IMR-90 (cell line): Measurements from ENCODE around the gene HIF1AN. TPM values are rescaled to one million over a fixed set of nuclear protein-coding genes. Genes with fewer than 3 reads are reported as not detected.

ENCODE experiments used
- ATAC-seq: fragments of 200-7000 bp; cut with Tn5 transposase; 2 replicates; pipeline ENCODE4 v1.9.1; 2020; ENCODE audit warnings: low read depth, mild to moderate bottlenecking, moderate library complexity
- BruUV-seq: library from RNA; stranded (reverse); fragments of 400-500 nt; replicated peaks from 2 replicates; lab custom pipeline; 2021; lab: Mats Ljungman, UMichigan
- CTCF ChIA-PET: fragments of 300-600 bp; formaldehyde crosslinking; extraction: SDS; loops from one replicate; lab custom pipeline; 2021; ENCODE audit warnings: antibody characterized with exemption; lab: Yijun Ruan, JAX
- POLR2A ChIA-PET: fragments of 300-600 bp; sonication (Branson Sonifier 250); formaldehyde crosslinking; loops from one replicate; lab custom pipeline; 2022; ENCODE audit warnings: antibody characterized with exemption; ENCODE audit not compliant: unreplicated experiment; lab: Charles Lee
- DNase-seq: peaks from one replicate; pipeline ENCODE4 v3.0.0; 2013
- H2AFZ ChIP-seq: replicated peaks from 2 replicates; pipeline ENCODE3; 2013; ENCODE audit warnings: low read length, mild to moderate bottlenecking; ENCODE audit not compliant: poor library complexity
- H2AK5ac ChIP-seq: 2 replicates; pipeline ENCODE4 v1.6.1; 2013; ENCODE audit warnings: low read depth, low read length, inconsistent platforms
- H2AK9ac ChIP-seq: replicated peaks from 2 replicates; pipeline ENCODE3; 2013; ENCODE audit warnings: mild to moderate bottlenecking, low read depth, low read length, moderate library complexity; ENCODE audit not compliant: poor library complexity
- H2BK120ac ChIP-seq: 2 replicates; pipeline ENCODE4 v1.6.1; 2013; ENCODE audit warnings: low read depth, low read length, inconsistent platforms
- H2BK15ac ChIP-seq: 3 replicates; pipeline ENCODE4 v1.6.1; 2013; ENCODE audit warnings: low read depth, low read length, inconsistent platforms
- H2BK20ac ChIP-seq: 2 replicates; pipeline ENCODE4 v1.6.1; 2013; ENCODE audit warnings: low read depth, mild to moderate bottlenecking, inconsistent platforms, low read length, moderate library complexity
- H2BK5ac ChIP-seq: 2 replicates; pipeline ENCODE4 v1.6.1; 2013; ENCODE audit warnings: mild to moderate bottlenecking, low read depth, low read length, inconsistent platforms; ENCODE audit not compliant: poor library complexity, severe bottlenecking
- H3K14ac ChIP-seq: replicated peaks from 2 replicates; pipeline ENCODE4 v1.6.1; 2013; ENCODE audit warnings: low read depth, low read length, inconsistent platforms
- H3K18ac ChIP-seq: 2 replicates; pipeline ENCODE4 v1.6.1; 2013; ENCODE audit warnings: low read depth, low read length, control low read depth
- H3K23ac ChIP-seq: 2 replicates; pipeline ENCODE4 v1.6.1; 2013; ENCODE audit warnings: low read depth, low read length, inconsistent platforms
- H3K27ac ChIP-seq: 2 replicates; pipeline ENCODE4 v1.5.1; 2013; ENCODE audit warnings: mild to moderate bottlenecking, control low read depth, low read length; ENCODE audit not compliant: insufficient read depth
- H3K27me3 ChIP-seq: 2 replicates; pipeline ENCODE4 v1.6.1; 2013; ENCODE audit warnings: low read length; ENCODE audit not compliant: control insufficient read depth, insufficient read depth
- H3K36me3 ChIP-seq: 2 replicates; pipeline ENCODE4 v1.6.1; 2013; ENCODE audit warnings: low read length, mixed read lengths; ENCODE audit not compliant: control insufficient read depth, insufficient read depth
- H3K4ac ChIP-seq: 2 replicates; pipeline ENCODE4 v1.6.1; 2013; ENCODE audit warnings: low read depth, low read length, inconsistent platforms
- H3K4me1 ChIP-seq: 2 replicates; pipeline ENCODE4 v1.6.1; 2013; ENCODE audit warnings: low read length, mixed read lengths; ENCODE audit not compliant: control insufficient read depth, insufficient read depth
- H3K4me2 ChIP-seq: 2 replicates; pipeline ENCODE4 v1.6.1; 2013; ENCODE audit warnings: low read depth, mild to moderate bottlenecking, control low read depth, low read length, moderate library complexity
- H3K4me3 ChIP-seq: 2 replicates; pipeline ENCODE4 v1.5.1; 2013; ENCODE audit warnings: low read depth, mild to moderate bottlenecking, control low read depth, low read length, moderate library complexity; ENCODE audit not compliant: insufficient read depth
- H3K56ac ChIP-seq: 2 replicates; pipeline ENCODE4 v1.6.1; 2013; ENCODE audit warnings: low read length, inconsistent platforms; ENCODE audit not compliant: insufficient read depth; ENCODE audit errors: extremely low read depth
- H3K79me1 ChIP-seq, 2 experiments: 2 replicates each; pipeline ENCODE4 v1.6.1; 2013; ENCODE audit warnings: low read length in 2 of 2, inconsistent platforms in 1 of 2, low read depth in 1 of 2
- H3K9ac ChIP-seq: 2 replicates; pipeline ENCODE4 v1.6.1; 2013; ENCODE audit warnings: low read depth, low read length, control low read depth
- H3K9me1 ChIP-seq: 2 replicates; pipeline ENCODE4 v1.6.1; 2013; ENCODE audit warnings: low read length, inconsistent platforms; ENCODE audit not compliant: insufficient read depth
- H3K9me3 ChIP-seq: 2 replicates; pipeline ENCODE4 v1.6.1; 2013; ENCODE audit warnings: low read length; ENCODE audit not compliant: control insufficient read depth, insufficient read depth
- H4K20me1 ChIP-seq: 2 replicates; pipeline ENCODE4 v1.6.1; 2013; ENCODE audit warnings: low read length, inconsistent platforms; ENCODE audit not compliant: insufficient read depth
- H4K5ac ChIP-seq: 2 replicates; pipeline ENCODE4 v1.6.1; 2013; ENCODE audit warnings: mild to moderate bottlenecking, low read depth, low read length, control low read depth
- H4K8ac ChIP-seq, 2 experiments: 2 replicates each; pipeline ENCODE4 v1.6.1; 2013; ENCODE audit warnings: low read depth in 2 of 2, low read length in 2 of 2, control low read depth in 1 of 2, inconsistent platforms in 1 of 2
- H4K91ac ChIP-seq: 2 replicates; pipeline ENCODE4 v1.6.1; 2013; ENCODE audit warnings: low read depth, low read length, inconsistent platforms; ENCODE audit not compliant: insufficient read depth
- BHLHE40 ChIP-seq: fragments of 150-350 bp; IDR thresholded peaks from 2 replicates; pipeline ENCODE4 v1.6.1; 2016; ENCODE audit warnings: mild to moderate bottlenecking, low read depth, low read length
- CEBPB ChIP-seq: IDR thresholded peaks from 2 replicates; pipeline ENCODE4 v1.6.1; 2012; ENCODE audit warnings: low read depth, low read length, improper control_type of control experiment
- CHD1 ChIP-seq: IDR thresholded peaks from 2 replicates; pipeline ENCODE4 v1.6.1; 2012; ENCODE audit warnings: low read depth, low read length, improper control_type of control experiment
- CTCF ChIP-seq: conservative IDR thresholded peaks from 2 replicates; pipeline ENCODE4 v1.5.1; 2012; ENCODE audit warnings: mild to moderate bottlenecking, low read depth, low read length, improper control_type of control experiment
- FOS ChIP-seq: fragments of 150-350 bp; IDR thresholded peaks from 2 replicates; pipeline ENCODE4 v1.6.1; 2016; ENCODE audit warnings: low read depth, low read length
- NFE2L2 ChIP-seq: fragments of 150-350 bp; IDR thresholded peaks from 2 replicates; pipeline ENCODE4 v1.6.1; 2016; ENCODE audit warnings: low read depth, mild to moderate bottlenecking, low read length
- RFX5 ChIP-seq: IDR thresholded peaks from 2 replicates; pipeline ENCODE4 v1.8.0; 2012; ENCODE audit warnings: low read depth, mild to moderate bottlenecking, low read length, moderate library complexity
- WGBS, 2 experiments: methylation state at CpG; one replicate each; pipeline versions ENCODE4 v1.1.5 to v1.1.7; 2013; ENCODE audit warnings: missing lambda C conversion rate in 2 of 2; ENCODE audit not compliant: insufficient read length in 1 of 2; ENCODE audit errors: extremely low coverage in 2 of 2; 5-methylcytosine and 5-hydroxymethylcytosine counted together
- dilution Hi-C: fragments of 300-500 bp; cut with HindIII; formaldehyde crosslinking; loops from one replicate; pipeline ENCODE4 v1.14.3; 2018; ENCODE audit warnings: low sequenced_read_pairs; ENCODE audit not compliant: unreplicated experiment
- in situ Hi-C: fragments of 300-500 bp; cut with MboI; formaldehyde crosslinking; loops from 3 replicates; pipeline ENCODE4 v1.14.3; 2019; ENCODE audit warnings: low sequenced_read_pairs, inconsistent platforms, mixed read lengths
- intact Hi-C: fragments of 100-400 bp; cut with micrococcal nuclease; formaldehyde crosslinking; loops from 2 replicates; pipeline ENCODE4 v1.10.0; 2022
- polyA plus RNA-seq, 3 experiments: library from polyadenylated mRNA; depleted of rRNA; stranded (reverse); fragments of >200 nt; gene quantifications; 2 replicates each; pipeline ENCODE4 v1.2.3, GENCODE V29; 2012; ENCODE audit warnings: low replicate concordance in 1 of 3
- total RNA-seq: library from RNA; depleted of rRNA; stranded (reverse); fragments of >200 nt; gene quantifications from 2 replicates; pipeline ENCODE4 v1.2.3, GENCODE V29; 2012

HIF1AN gene
- total and polyA plus RNA-seq, 2 of the 4 experiments (the other 2 are of a cell fraction): 10.2 to 10.3 TPM

- Histone ChIP-seq H3K4me3 (no peak overlapping the region), H2AFZ (no peak overlapping the region), H3K4ac (no peak overlapping the region), H3K4me1 (no peaks in the 10 kb centered on the region; the same call in 1 of the 2 replicates), H3K56ac (no peak overlapping the region), H3K9ac (no peak overlapping the region), H3K14ac (no peak overlapping the region), H2BK20ac (no peak overlapping the region), H2BK120ac (no peak overlapping the region), H3K9me1 (peaks cover 3% of the 10 kb centered on the region; the same call in 1 of the 2 replicates), H2AK9ac (no peak overlapping the region), H2BK5ac (no peak overlapping the region), H3K9me3 (no peaks in the 10 kb centered on the region), H3K18ac (no peak overlapping the region), H3K23ac (no peak overlapping the region), H4K91ac (no peak overlapping the region), H2AK5ac (peak overlapping the region; percentile 5; the same call in 1 of the 2 replicates), H3K36me3 (peaks cover 12% of the 10 kb centered on the region), H4K5ac (no peak overlapping the region), H4K8ac (no peak overlapping the region), H2BK15ac (no peak overlapping the region), H3K27ac (no peak overlapping the region), H3K27me3 (no peaks in the 10 kb centered on the region), H3K79me1 (no peaks in the 10 kb centered on the region), H3K4me2 (no peak overlapping the region), H4K20me1 (no peaks in the 10 kb centered on the region)
- ChIA-PET CTCF (interaction anchor here (0.6 to 2.2 kb wide), 4 partner anchors 24 to 371 kb away, joined by 3 to 15 read pairs (median 5); no protein-coding TSS in a partner anchor), POLR2A (no interaction called here)
- BruUV-seq: no TSS peak
- intact Hi-C loops (loop anchor here (10.0 kb wide), 1 partner anchor 203 kb away; no protein-coding TSS in a partner anchor), dilution Hi-C loops (no loop called here), in situ Hi-C loops (loop anchor here (5.0 kb wide), 2 partner anchors 75 to 165 kb away; no protein-coding TSS in a partner anchor)
- ATAC-seq (no peak), DNase-seq (no peak)
- TF ChIP-seq BHLHE40: no peak
- no peak for TF ChIP-seq NFE2L2
- no peak for TF ChIP-seq CTCF
- no peak for TF ChIP-seq CHD1
- TF ChIP-seq CEBPB: no peak
- TF ChIP-seq RFX5: no peak
- no peak for TF ChIP-seq FOS
- 82% methylated on average over 5 of the region's 5 CpGs; no CpG with 5 or more reads in 1 of the 2 experiments for WGBS, 2 experiments
Observed at GRCh38 chr10:100507357-100507732, 28.4 kb upstream of the HIF1AN start.
